ENCODE results near the gene SHISA5. TPM values are rescaled to one million over a fixed set of nuclear protein-coding genes. Genes with fewer than 3 reads are reported as not detected.
A peak's percentile ranks its signal among the peaks of the same experiment; 100 is the strongest.

Gene SHISA5
- total and polyA plus RNA-seq, 2 experiments from 2014 or later, result 192 to 369 TPM

- Histone ChIP-seq H2AFZ (peak overlapping the region; percentile 34), H3K79me2 (peaks cover 44% of the 10 kb centered on the region), H4K20me1 (ENCODE audit: insufficient read depth, poor library complexity, severe bottlenecking) (peaks cover 10% of the 10 kb centered on the region), H3K27ac (peak overlapping the region; percentile 94), H3K36me3 (replicated peaks; ENCODE audit: insufficient read depth, low read depth) (no peaks in the 10 kb centered on the region), H3K4me2 (peak overlapping the region; percentile 85), H3K4me3 (peak overlapping the region; percentile 59), H3K27me3 (no peaks in the 10 kb centered on the region), H3K9me3 (ENCODE audit: low read depth) (no peaks in the 10 kb centered on the region), H3K4me1 (ENCODE audit: insufficient read depth) (peaks cover 12% of the 10 kb centered on the region), H3K9me2 (replicated peaks; ENCODE audit: insufficient read depth) (no peaks in the 10 kb centered on the region)
- DNase-seq (ENCODE audit: low spot score), result peak; percentile 32
- TF ChIP-seq EZH2phosphoT487 (IDR thresholded peaks at IDR 0.05; ENCODE audit: low read depth, severe bottlenecking, unreplicated experiment), result no peak
- no peak for TF ChIP-seq EZH2 (IDR thresholded peaks at IDR 0.05; ENCODE audit: borderline replicate concordance)
- TF ChIP-seq, protein P1, sequence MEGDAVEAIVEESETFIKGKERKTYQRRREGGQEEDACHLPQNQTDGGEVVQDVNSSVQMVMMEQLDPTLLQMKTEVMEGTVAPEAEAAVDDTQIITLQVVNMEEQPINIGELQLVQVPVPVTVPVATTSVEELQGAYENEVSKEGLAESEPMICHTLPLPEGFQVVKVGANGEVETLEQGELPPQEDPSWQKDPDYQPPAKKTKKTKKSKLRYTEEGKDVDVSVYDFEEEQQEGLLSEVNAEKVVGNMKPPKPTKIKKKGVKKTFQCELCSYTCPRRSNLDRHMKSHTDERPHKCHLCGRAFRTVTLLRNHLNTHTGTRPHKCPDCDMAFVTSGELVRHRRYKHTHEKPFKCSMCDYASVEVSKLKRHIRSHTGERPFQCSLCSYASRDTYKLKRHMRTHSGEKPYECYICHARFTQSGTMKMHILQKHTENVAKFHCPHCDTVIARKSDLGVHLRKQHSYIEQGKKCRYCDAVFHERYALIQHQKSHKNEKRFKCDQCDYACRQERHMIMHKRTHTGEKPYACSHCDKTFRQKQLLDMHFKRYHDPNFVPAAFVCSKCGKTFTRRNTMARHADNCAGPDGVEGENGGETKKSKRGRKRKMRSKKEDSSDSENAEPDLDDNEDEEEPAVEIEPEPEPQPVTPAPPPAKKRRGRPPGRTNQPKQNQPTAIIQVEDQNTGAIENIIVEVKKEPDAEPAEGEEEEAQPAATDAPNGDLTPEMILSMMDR (IDR thresholded peaks at IDR 0.05; ENCODE audit: poor library complexity), result no peak
- under 1% methylated on average over 21 of the region's 21 CpGs for WGBS (ENCODE audit: low lambda C conversion rate, missing lambda C conversion rate)
Observed at GRCh38 chr3:48440590-48440958, 63.4 kb downstream of the SHISA5 start.

DNA sequence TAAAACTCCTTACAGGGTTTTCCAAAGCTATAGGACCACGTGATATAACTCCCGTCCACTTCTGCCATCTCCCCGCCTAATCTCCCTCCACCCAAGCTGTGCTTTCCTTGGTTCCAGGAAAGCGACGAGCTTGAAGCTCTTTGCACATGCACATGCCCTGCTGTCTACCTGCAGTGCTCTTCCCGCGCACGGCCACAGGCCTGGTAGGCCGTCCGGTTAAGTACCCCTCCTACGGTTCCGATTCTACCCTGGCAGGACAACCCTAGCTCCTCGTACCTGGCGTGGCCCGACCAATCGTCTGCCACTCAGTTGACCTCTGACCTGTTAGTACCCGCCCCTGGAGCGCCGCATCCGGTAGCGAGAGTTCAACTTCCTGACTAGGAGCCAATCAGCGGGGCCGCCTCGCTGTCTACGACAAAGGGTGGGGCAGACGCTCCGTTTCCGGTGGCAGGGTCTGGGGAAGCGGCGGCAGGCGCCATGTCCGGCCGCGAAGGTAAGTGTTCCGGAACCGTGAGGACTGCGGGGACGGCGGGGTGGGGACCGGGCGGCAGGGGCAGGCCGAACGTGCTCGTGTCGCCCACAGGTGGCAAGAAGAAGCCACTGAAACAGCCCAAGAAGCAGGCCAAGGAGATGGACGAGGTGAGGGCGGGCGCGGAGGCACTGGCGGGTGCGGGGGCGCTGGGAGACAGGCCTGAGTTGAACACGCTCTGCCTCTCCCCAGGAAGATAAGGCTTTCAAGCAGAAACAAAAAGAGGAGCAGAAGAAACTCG lies 64.0 kb downstream of the SHISA5 start, which contains the start of the genes CCDC51 and TMA7:
Gene CCDC51, minus strand, starts transcription at position 300 of the 770 bp plus-strand sequence. CDS start 4,991 bp downstream, outside the sequence.
Gene TMA7, plus strand, starts transcription at position 438 of the 770 bp plus-strand sequence. Its CDS starts 40 bp downstream, at position 478.
- Histone ChIP-seq H2AFZ (peak within 1 kb of the TSS; percentile 34), H3K27me3 (no peaks in the 10 kb centered on the region), H3K4me3 (peak within 1 kb of the TSS; percentile 59), H3K9me2 (replicated peaks; ENCODE audit: insufficient read depth) (no peaks in the 10 kb centered on the region), H3K4me1 (ENCODE audit: insufficient read depth) (peaks cover 14% of the 10 kb centered on the region), H3K9me3 (ENCODE audit: low read depth) (no peaks in the 10 kb centered on the region), H3K36me3 (replicated peaks; ENCODE audit: insufficient read depth, low read depth) (no peaks in the 10 kb centered on the region), H3K4me2 (peak within 1 kb of the TSS; percentile 85), H4K20me1 (ENCODE audit: insufficient read depth, poor library complexity, severe bottlenecking) (peaks cover 10% of the 10 kb centered on the region), H3K79me2 (peaks cover 49% of the 10 kb centered on the region), H3K27ac (peak within 1 kb of the TSS; percentile 94)
- no peak for TF ChIP-seq EZH2 (IDR thresholded peaks at IDR 0.05; ENCODE audit: borderline replicate concordance)
- WGBS (ENCODE audit: low lambda C conversion rate, missing lambda C conversion rate), result under 1% methylated on average over 54 of the region's 54 CpGs
- DNase-seq (ENCODE audit: low spot score), result peak; percentile 99

GRCh38 chr3:48437812-48438211 lies 66.2 kb downstream of the SHISA5 start:
- H3K4me2 ChIP-seq, result no peak overlapping the region
- no peaks in the 10 kb centered on the region for H3K9me2 ChIP-seq (replicated peaks; ENCODE audit: insufficient read depth)
- peaks cover 33% of the 10 kb centered on the region for H3K4me1 ChIP-seq (ENCODE audit: insufficient read depth)
- no peaks in the 10 kb centered on the region for H3K36me3 ChIP-seq (replicated peaks; ENCODE audit: insufficient read depth, low read depth)
- no peak overlapping the region for H3K4me3 ChIP-seq
- no peaks in the 10 kb centered on the region for H3K27me3 ChIP-seq
- DNase-seq (ENCODE audit: low spot score), result no peak
- no peaks in the 10 kb centered on the region for H3K9me3 ChIP-seq (ENCODE audit: low read depth)
- TF ChIP-seq, protein P1 (IDR thresholded peaks at IDR 0.05; ENCODE audit: poor library complexity), result no peak
- no peak for TF ChIP-seq EZH2 (IDR thresholded peaks at IDR 0.05; ENCODE audit: borderline replicate concordance)
- no peak for TF ChIP-seq EZH2phosphoT487 (IDR thresholded peaks at IDR 0.05; ENCODE audit: low read depth, severe bottlenecking, unreplicated experiment)
- H3K79me2 ChIP-seq, result peaks cover 46% of the 10 kb centered on the region
- H4K20me1 ChIP-seq (ENCODE audit: insufficient read depth, poor library complexity, severe bottlenecking), result peaks cover 10% of the 10 kb centered on the region
- 91% methylated on average over 4 of the region's 4 CpGs for WGBS (ENCODE audit: low lambda C conversion rate, missing lambda C conversion rate)
- no peak overlapping the region for H2AFZ ChIP-seq
- H3K27ac ChIP-seq, result no peak overlapping the region

GRCh38 chr3:48436855-48437254 lies 67.1 kb downstream of the SHISA5 start:
- no peak overlapping the region for H2AFZ ChIP-seq
- H3K9me3 ChIP-seq (ENCODE audit: low read depth), result no peaks in the 10 kb centered on the region
- H3K9me2 ChIP-seq (replicated peaks; ENCODE audit: insufficient read depth), result no peaks in the 10 kb centered on the region
- H3K4me2 ChIP-seq, result no peak overlapping the region
- DNase-seq (ENCODE audit: low spot score), result no peak
- TF ChIP-seq EZH2 (IDR thresholded peaks at IDR 0.05; ENCODE audit: borderline replicate concordance), result no peak
- TF ChIP-seq EZH2phosphoT487 (IDR thresholded peaks at IDR 0.05; ENCODE audit: low read depth, severe bottlenecking, unreplicated experiment), result no peak
- TF ChIP-seq, protein P1 (IDR thresholded peaks at IDR 0.05; ENCODE audit: poor library complexity), result no peak
- peaks cover 40% of the 10 kb centered on the region for H3K4me1 ChIP-seq (ENCODE audit: insufficient read depth)
- H3K79me2 ChIP-seq, result peaks cover 48% of the 10 kb centered on the region
- 95% methylated on average over 7 of the region's 7 CpGs for WGBS (ENCODE audit: low lambda C conversion rate, missing lambda C conversion rate)
- no peaks in the 10 kb centered on the region for H3K36me3 ChIP-seq (replicated peaks; ENCODE audit: insufficient read depth, low read depth)
- no peak overlapping the region for H3K27ac ChIP-seq
- no peak overlapping the region for H3K4me3 ChIP-seq
- peaks cover 8% of the 10 kb centered on the region for H4K20me1 ChIP-seq (ENCODE audit: insufficient read depth, poor library complexity, severe bottlenecking)
- H3K27me3 ChIP-seq, result no peaks in the 10 kb centered on the region
